ENCODE measurements around the gene ADK.
"Not testable (repeated sequence)": the region's sequence is repeated elsewhere in the genome, so short reads cannot be mapped to it uniquely, and the experiment has no call there.

Gene ADK

DNA sequence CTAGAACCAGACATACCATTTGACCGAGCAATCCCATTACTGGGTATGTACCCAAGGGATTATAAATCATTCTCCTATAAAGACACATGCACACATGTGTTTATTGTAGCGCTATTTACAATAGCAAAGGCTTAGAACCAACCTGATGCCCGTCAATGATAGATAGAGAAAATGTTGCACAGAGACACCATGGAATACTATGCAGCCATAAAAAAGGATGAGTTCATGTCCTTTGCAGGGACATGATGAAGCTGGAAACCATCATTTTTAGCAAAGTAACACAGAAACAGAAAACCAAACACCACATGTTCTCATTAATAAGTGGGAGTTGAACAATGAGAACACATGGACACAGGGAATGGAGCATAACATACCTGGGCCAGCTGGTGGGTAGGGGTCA is 202.0 kb downstream of the ADK start:
- not testable (repeated sequence) for H3K27ac Mint-ChIP-seq, H3K4me1 Mint-ChIP-seq, H3K27me3 Mint-ChIP-seq, H3K9me3 Mint-ChIP-seq, H3K4me3 Mint-ChIP-seq
- H3K36me3 Mint-ChIP-seq = peaks cover 19% of the 10 kb centered on the region

DNA sequence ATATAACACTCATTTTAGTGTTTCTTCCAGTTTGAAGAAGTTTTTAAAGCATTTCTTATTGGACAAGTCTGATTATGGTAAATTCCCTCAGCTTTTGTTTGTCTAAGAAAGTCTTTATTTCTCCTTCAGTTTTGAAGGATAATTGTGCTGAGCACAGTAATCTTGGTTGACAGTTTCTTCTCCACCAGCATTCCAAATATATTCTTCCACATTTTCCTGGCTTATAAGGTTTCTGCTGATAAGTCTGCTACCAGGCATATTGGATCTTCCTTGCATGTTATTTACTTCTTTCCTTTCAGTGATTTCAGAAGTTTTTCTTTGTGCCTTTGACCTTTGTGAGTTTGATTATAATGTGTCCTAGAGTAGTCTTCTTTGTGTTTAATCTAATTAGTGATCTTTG is 210.7 kb downstream of the ADK start:
- peaks cover 16% of the 10 kb centered on the region for H3K4me1 Mint-ChIP-seq
- H3K4me3 Mint-ChIP-seq = no peak overlapping the region
- peaks cover 49% of the 10 kb centered on the region for H3K36me3 Mint-ChIP-seq
- H3K27ac Mint-ChIP-seq = no peak overlapping the region
- no peaks in the 10 kb centered on the region for H3K27me3 Mint-ChIP-seq
- H3K9me3 Mint-ChIP-seq = peaks cover 27% of the 10 kb centered on the region

GRCh38 chr10:74363727-74364126 is 212.7 kb downstream of the ADK start:
- H3K36me3 Mint-ChIP-seq = peaks cover 47% of the 10 kb centered on the region
- no peak overlapping the region for H3K4me3 Mint-ChIP-seq
- H3K27me3 Mint-ChIP-seq = no peaks in the 10 kb centered on the region
- peaks cover 24% of the 10 kb centered on the region for H3K9me3 Mint-ChIP-seq
- H3K27ac Mint-ChIP-seq = no peak overlapping the region
- peaks cover 16% of the 10 kb centered on the region for H3K4me1 Mint-ChIP-seq

DNA sequence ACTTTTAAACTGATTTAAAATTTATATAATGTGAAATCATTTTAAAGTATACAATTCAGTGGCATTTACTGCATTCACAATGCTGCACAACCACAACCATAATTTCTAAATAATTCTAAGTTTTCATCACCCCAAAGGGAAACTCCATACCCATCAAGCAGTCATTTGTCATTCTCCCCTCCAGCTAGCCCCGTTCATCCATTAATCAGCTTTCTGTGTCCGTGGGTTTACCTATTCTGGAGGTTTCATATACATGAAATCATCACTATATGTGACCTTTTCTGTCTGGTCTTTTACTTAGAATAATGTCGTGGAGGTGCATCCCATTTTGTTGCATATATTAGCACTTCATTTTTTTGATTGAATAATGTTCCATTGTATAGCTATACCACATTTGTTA is 214.1 kb downstream of the ADK start:
- peaks cover 18% of the 10 kb centered on the region for H3K9me3 Mint-ChIP-seq
- H3K27me3 Mint-ChIP-seq = no peaks in the 10 kb centered on the region
- H3K36me3 Mint-ChIP-seq = peaks cover 42% of the 10 kb centered on the region
- peaks cover 16% of the 10 kb centered on the region for H3K4me1 Mint-ChIP-seq
- no peak overlapping the region for H3K27ac Mint-ChIP-seq
- peak overlapping the region; percentile 52 for H3K4me3 Mint-ChIP-seq

DNA sequence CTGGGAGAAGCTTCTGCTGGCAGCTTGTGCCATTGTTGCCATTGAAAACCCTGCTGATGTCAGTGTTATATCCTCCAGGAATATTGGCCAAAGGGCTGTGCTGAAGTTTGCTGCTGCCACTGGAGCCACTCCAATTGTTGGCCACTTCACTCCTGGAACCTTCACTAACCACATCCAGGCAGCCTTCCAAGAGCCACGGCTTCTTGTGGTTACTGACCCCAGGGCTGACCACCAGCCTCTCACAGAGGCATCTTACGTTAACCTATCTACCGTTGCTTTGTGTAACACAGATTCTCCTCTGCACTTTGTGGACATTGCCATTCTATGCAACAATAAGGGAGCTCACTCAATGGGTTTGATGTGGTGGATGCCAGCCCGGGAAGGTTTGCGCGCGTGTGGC is 220.7 kb downstream of the ADK start:
- H3K27ac Mint-ChIP-seq = no peak overlapping the region
- peaks cover 5% of the 10 kb centered on the region for H3K4me1 Mint-ChIP-seq
- H3K36me3 Mint-ChIP-seq = peaks cover 16% of the 10 kb centered on the region
- H3K9me3 Mint-ChIP-seq = no peaks in the 10 kb centered on the region
- H3K4me3 Mint-ChIP-seq = no peak overlapping the region
- no peaks in the 10 kb centered on the region for H3K27me3 Mint-ChIP-seq

DNA sequence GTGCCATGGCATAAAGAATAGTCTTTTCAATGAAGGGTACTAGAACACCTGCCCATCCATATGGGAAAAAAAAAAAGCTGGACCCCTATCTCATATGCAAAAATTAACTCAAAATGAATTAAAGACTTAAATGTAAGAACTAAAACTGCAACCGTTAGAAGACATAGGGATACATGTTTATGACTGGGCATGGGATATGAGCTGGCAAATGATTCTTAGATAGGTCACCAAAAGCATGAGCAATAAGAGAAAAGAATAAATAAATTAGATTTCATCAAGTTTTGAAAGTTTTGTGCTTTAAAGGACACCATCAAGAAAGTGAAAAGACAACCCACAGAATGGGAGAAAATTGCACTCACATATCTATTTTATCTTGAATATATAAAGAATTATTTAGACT is 222.0 kb downstream of the ADK start:
- no peak overlapping the region for H3K27ac Mint-ChIP-seq
- H3K4me3 Mint-ChIP-seq = no peak overlapping the region
- H3K27me3 Mint-ChIP-seq = no peaks in the 10 kb centered on the region
- H3K4me1 Mint-ChIP-seq = peaks cover 10% of the 10 kb centered on the region
- no peaks in the 10 kb centered on the region for H3K9me3 Mint-ChIP-seq
- peaks cover 16% of the 10 kb centered on the region for H3K36me3 Mint-ChIP-seq

DNA sequence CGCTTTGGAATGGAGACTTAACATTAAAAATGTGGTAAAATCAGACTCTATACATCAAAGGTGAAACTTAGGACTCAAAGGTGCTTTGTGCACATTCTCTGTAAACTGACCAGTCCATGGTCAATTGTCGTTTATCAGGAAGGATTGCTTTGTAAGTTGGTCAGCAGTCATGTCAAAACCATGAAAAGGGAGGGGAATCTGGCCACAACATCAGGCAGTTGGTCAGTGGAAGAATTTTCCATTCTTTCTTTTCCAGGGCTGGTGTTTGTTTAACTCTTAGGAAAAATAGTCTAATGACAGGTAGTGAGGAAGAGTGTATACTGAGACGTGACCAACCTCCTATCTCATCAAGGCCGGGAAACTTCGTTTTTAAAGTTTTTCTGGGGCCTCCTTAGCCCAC is 226.5 kb downstream of the ADK start:
- peaks cover 7% of the 10 kb centered on the region for H3K36me3 Mint-ChIP-seq
- H3K4me3 Mint-ChIP-seq = no peak overlapping the region
- H3K4me1 Mint-ChIP-seq = peaks cover 35% of the 10 kb centered on the region

GRCh38 chr10:74379474-74379873 is 228.5 kb downstream of the ADK start:
- no peak overlapping the region for H3K27ac Mint-ChIP-seq

More for the DNA sequence above, 226.5 kb downstream of the ADK start:
- H3K27ac Mint-ChIP-seq = no peak overlapping the region
- H3K27me3 Mint-ChIP-seq = no peaks in the 10 kb centered on the region
- no peaks in the 10 kb centered on the region for H3K9me3 Mint-ChIP-seq

GRCh38 chr10:74380795-74381194 is 229.8 kb downstream of the ADK start:
- peaks cover 53% of the 10 kb centered on the region for H3K4me1 Mint-ChIP-seq
- H3K4me3 Mint-ChIP-seq = no peak overlapping the region
- no peaks in the 10 kb centered on the region for H3K9me3 Mint-ChIP-seq
- H3K27me3 Mint-ChIP-seq = no peaks in the 10 kb centered on the region
- H3K36me3 Mint-ChIP-seq = peaks cover 5% of the 10 kb centered on the region
- no peak overlapping the region for H3K27ac Mint-ChIP-seq

More at GRCh38 chr10:74379474-74379873, 228.5 kb downstream of the ADK start:
- Mint-ChIP-seq H3K27me3 (no peaks in the 10 kb centered on the region), H3K4me1 (peaks cover 45% of the 10 kb centered on the region), H3K4me3 (no peak overlapping the region), H3K9me3 (no peaks in the 10 kb centered on the region), H3K36me3 (peaks cover 5% of the 10 kb centered on the region)

DNA sequence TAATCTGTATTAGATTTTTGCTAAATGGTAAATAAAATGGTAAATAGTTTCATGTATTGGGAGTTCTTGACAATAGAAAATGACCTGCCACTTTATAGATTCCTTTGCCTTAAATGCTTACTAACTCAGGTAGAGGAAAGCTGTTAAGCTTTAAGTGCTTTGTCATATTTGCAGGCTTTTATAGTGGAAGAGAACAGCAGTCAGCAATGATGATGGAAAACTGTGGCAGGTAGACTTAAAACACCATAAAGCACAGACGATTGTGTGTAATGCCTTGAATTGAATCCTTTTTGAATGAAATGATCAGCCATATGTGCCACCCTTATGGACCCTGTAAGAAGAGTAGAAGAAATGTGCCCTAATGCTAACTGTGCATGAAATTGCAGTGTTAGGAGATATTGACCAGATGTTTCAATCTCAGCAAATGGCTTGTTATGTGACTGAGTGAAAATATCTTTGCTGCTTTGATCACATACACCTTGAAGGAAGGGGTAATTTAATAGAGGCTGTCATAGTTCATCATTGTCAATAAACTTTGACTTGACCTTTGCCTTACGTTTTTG is 230.4 kb downstream of the ADK start:
- H3K36me3 Mint-ChIP-seq = peaks cover 5% of the 10 kb centered on the region
- peak overlapping the region; percentile 43 for H3K27ac Mint-ChIP-seq
- peaks cover 53% of the 10 kb centered on the region for H3K4me1 Mint-ChIP-seq
- no peaks in the 10 kb centered on the region for H3K9me3 Mint-ChIP-seq
- no peaks in the 10 kb centered on the region for H3K27me3 Mint-ChIP-seq
- no peak overlapping the region for H3K4me3 Mint-ChIP-seq

GRCh38 chr10:74382663-74383062 is 231.6 kb downstream of the ADK start:
- no peak overlapping the region for H3K4me3 Mint-ChIP-seq
- no peaks in the 10 kb centered on the region for H3K9me3 Mint-ChIP-seq
- H3K27ac Mint-ChIP-seq = peak overlapping the region; percentile 43

DNA sequence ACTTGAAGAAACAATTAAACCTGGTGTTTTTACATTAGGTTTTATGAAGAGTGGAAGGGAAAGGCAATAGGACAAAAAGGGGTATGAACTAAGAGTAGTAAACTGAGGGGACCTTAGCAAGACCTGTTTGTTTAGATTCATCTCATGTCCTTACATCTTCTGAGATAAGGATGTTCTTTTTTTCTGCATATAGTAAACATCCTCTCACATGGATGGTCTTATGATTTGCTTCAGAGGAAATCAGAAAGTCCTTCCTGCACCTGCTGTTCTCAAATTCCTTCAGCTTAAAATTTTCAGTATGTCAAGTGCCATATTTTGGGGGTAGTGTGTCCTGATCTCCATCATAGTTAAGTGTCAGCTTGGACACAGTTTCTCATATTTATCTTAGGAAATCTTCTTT is 232.6 kb downstream of the ADK start:
- H3K27ac Mint-ChIP-seq = peak overlapping the region; percentile 52
- peaks cover 8% of the 10 kb centered on the region for H3K36me3 Mint-ChIP-seq
- no peaks in the 10 kb centered on the region for H3K27me3 Mint-ChIP-seq
- H3K4me3 Mint-ChIP-seq = no peak overlapping the region
- H3K9me3 Mint-ChIP-seq = no peaks in the 10 kb centered on the region
- H3K4me1 Mint-ChIP-seq = peaks cover 48% of the 10 kb centered on the region

More at GRCh38 chr10:74382663-74383062, 231.6 kb downstream of the ADK start:
- Mint-ChIP-seq H3K27me3 (no peaks in the 10 kb centered on the region), H3K4me1 (peaks cover 47% of the 10 kb centered on the region), H3K36me3 (peaks cover 8% of the 10 kb centered on the region)

DNA sequence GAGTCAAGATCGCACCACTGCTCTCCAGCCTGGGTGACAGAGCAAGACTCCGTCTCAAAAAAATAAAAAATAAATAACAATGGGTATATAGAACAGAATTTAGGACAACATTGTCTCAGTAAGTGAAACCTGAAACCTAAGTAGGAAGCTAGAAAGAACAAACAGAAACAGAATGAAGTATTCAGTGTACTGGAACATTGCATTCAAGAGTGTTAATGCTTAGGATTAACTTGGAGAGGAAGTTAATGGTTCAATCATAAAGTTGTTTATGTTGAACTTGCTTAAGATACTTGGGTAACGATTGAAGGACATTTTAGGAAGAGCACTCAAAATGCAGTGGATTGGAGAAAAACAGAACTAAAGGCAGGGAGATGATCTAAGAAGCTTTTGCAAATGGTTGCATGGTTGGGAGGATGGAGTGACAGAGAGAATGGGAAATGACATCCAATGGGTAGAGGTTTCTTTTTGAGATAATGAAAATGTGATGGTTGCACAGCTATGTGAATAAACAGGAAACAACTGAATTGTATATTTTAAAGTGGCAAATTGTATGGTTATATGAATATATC is 233.7 kb downstream of the ADK start:
- no peak overlapping the region for H3K4me3 Mint-ChIP-seq
- H3K27ac Mint-ChIP-seq = no peak overlapping the region

GRCh38 chr10:74388801-74389200 is 237.8 kb downstream of the ADK start:
- Mint-ChIP-seq H3K36me3 (peaks cover 11% of the 10 kb centered on the region), H3K9me3 (no peaks in the 10 kb centered on the region), H3K27ac (peak overlapping the region; percentile 9), H3K4me3 (no peak overlapping the region), H3K4me1 (peaks cover 31% of the 10 kb centered on the region), H3K27me3 (no peaks in the 10 kb centered on the region)

More for the DNA sequence above, 233.7 kb downstream of the ADK start:
- Mint-ChIP-seq H3K36me3 (peaks cover 11% of the 10 kb centered on the region), H3K27me3 (no peaks in the 10 kb centered on the region), H3K4me1 (peaks cover 48% of the 10 kb centered on the region), H3K9me3 (no peaks in the 10 kb centered on the region)

DNA sequence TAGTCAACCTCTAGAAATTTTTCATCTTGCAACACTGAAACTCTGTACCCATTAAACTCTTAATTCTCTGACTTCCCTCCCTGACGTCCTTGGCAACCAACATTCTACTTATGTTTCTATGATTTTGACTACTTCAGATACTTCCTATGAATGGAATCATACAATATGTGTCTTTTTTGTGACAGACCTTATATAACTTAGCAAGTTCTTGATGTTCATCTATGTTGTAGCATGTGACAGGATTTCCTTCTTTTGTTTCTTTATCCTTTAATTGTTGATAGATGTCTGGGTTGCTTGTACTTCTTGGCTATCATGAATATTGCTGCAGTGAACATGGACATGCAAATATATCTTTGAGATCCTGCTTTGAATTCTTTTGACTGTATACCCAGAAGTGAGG is 240.8 kb downstream of the ADK start:
- H3K4me1 Mint-ChIP-seq = peaks cover 21% of the 10 kb centered on the region
- no peaks in the 10 kb centered on the region for H3K9me3 Mint-ChIP-seq

GRCh38 chr10:74394416-74394969 is 243.5 kb downstream of the ADK start:
- Mint-ChIP-seq H3K4me1 (peaks cover 15% of the 10 kb centered on the region), H3K27ac (no peak overlapping the region), H3K36me3 (peaks cover 14% of the 10 kb centered on the region), H3K27me3 (no peaks in the 10 kb centered on the region), H3K4me3 (no peak overlapping the region), H3K9me3 (no peaks in the 10 kb centered on the region)

More for the DNA sequence above, 240.8 kb downstream of the ADK start:
- H3K27me3 Mint-ChIP-seq = no peaks in the 10 kb centered on the region
- H3K27ac Mint-ChIP-seq = no peak overlapping the region
- H3K36me3 Mint-ChIP-seq = peaks cover 13% of the 10 kb centered on the region
- no peak overlapping the region for H3K4me3 Mint-ChIP-seq
